Femur (tissue), 1 donor: ENCODE measurements around the gene KIAA0753.
"Not testable (repeated sequence)": the region's sequence is repeated elsewhere in the genome, so short reads cannot be mapped to it uniquely, and the experiment has no call there.

Source experiments
- DNase-seq: peaks from one replicate; pipeline ENCODE4 v3.0.0-alpha.2; 2017

Gene KIAA0753

DNA sequence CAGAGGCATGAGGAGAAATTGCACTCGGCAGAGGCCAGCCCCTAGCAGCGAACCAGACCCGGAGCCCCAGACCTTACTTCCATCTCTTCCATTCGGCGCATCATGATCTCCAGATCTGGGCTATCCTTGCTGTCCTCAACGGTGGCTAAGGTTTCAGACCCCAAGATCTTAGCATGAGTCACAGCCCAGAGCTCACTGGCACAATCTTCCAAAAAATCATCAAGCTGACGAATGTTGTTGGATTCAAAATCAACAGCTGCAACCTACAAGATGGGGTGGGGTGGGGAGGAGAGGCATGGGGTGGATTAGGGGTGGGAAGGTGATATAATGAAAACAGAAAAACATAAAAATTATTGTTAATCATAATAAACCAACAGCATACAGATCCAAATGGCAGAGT lies 44.4 kb downstream of the KIAA0753 start:
- DNase-seq = no peak

DNA sequence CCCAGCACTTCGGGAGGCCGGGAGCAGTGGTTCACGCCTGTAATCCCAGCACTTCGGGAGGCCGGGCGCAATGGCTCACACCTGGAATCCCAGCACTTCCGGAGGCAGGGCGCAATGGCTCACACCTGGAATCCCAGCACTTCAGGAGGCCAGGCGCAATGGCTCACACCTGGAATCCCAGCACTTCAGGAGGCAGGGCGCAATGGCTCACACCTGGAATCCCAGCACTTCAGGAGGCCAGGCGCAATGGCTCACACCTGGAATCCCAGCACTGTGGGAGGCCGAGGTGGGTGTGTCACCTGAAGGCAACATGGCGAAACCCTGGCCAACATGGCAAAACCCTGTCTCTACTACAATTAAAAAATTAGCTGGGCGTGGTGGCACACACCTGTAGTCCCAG lies 47.1 kb downstream of the KIAA0753 start:
- DNase-seq = not testable (repeated sequence)

DNA sequence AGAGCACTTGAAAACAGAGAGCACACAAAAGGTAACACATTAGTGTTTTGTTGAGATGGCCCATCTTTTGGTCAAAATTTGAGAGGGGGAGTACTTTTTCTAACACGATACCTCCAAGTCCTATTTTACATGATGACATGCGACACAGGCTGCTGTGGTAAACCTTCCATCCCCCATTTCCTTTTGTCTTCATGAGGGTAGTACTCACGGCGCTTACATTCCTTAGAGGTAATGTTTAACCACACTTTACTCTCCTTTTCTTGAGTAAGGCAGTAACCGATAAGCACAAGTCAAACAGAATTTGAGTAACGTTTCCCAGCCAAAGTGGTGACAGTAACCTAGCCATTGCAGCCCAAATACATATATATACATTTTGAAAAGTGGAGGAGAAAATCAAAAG lies 48.3 kb downstream of the KIAA0753 start:
- DNase-seq = no peak

GRCh38 chr17:6591599-6592158 lies 48.8 kb downstream of the KIAA0753 start:
- no peak for DNase-seq

DNA sequence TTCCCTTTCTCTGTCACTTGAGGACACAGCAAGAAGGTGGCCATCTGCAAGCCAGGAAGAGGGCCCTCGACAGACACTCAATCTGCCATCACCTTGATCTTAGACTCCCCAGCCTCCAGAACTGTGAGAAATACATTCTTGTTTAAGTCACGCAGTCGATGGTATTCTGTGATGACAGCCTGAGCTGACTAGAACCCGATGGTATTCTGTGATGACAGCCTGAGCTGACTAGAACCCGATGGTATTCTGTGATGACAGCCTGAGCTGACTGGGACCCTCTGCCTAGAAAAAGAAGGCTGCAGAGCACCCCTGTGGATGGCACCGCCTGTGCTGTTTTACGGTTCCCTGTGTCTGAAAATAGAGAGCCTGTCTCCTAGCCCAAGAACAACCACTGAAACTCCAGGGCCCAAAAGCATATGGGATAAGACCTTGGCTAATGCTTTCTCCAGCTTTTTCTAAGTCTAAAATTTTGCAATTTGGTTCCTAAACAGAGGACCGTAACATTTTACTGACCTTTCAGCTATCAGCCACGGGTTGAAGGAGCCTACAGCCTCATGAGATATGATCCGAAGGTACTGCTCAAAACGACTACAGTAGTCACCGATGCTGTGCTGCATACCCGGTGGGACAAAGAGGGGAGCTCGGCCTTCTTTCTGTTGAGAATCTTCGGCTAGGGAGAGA lies 51.1 kb downstream of the KIAA0753 start:
- DNase-seq = no peak

GRCh38 chr17:6588165-6588564 lies 52.3 kb downstream of the KIAA0753 start:
- DNase-seq = no peak

DNA sequence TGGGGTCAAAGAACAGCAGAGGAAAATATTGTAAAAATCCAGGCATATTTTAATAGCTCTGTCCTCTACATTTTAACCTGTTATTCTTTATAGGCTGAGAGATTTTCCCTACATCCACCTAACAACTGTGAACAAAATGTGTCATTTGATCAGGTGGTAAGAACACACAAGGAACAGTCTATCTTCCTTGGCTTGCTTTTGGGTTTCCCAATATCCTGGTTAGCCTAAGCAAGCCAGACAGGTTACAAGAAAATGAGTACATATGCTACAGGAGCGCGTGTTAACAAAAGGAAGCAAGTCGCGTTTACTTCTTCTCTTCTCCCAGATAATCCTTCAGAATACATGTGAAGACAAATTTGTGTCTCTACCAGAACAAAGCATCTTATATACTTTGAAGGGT lies 53.2 kb downstream of the KIAA0753 start:
- no peak for DNase-seq

DNA sequence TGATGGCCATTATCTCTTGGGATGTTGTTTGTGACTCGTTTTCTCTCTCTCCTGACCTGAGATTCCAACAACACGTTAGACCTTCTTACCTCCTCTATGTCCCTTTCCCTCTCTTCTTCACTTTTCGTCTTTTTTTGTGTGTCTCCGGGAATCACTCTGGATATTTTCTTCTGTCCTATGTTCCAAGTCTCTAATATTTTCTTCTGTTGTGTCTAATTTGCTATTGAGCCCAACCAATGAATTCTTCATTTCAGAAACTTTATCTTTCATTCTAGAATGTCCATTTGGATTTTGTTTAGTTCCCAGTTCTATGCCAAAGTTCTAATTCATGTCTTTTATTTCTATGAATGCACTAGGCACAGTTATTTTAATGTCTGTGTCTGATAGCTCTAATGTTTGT lies 57.1 kb downstream of the KIAA0753 start:
- DNase-seq = no peak

- no peak for DNase-seq
Measured at GRCh38 chr17:6580625-6581024, 59.9 kb downstream of the KIAA0753 start.

DNA sequence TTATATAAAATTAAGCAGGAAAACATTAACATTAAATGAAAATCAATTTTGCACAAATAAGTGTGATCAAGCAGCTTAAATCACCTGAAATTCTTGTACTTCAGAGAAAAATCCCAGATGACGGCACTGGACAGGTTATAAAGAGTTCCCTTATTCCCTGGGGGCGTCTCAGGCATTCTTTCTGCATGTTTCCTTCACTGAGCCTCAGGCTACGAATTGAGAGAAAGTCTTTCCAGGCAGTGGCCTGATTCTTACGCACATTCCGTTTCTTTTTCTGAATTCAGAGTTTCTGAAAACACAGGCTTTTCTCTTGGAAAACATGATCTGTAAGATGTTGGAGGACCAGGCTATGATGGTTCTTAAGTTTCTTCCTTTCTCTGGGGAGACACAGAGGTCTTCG lies 62.0 kb downstream of the KIAA0753 start:
- DNase-seq = no peak

DNA sequence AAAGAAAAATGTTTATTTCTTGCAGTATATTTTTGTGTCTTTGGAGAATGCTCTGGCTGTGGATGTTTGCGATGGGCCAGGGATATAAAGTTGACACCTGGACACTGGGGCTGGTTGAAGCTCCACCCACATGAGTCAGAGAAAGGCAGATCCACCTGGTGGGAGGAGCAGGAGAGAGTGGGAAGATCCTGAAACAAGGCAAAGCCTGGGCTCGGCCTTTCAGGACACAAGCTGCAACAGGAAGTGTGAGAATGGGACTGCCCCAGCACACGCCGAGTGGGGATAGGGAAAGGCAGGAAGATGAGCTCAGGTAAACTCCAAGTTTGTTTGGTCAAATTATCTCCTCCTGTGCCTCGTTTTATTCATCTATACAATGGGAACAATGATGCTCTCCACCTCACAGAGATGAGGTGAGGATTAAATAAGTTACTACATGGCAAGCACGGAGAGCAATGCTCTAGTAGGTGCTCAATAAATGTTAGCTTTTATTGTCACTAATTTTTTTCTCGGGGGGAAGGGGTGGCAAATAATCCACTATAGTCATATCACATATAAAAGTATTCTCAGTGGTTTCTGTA lies 62.7 kb downstream of the KIAA0753 start:
- no peak for DNase-seq

- no peak for DNase-seq
Measured at GRCh38 chr17:6576038-6576785, 64.3 kb downstream of the KIAA0753 start.

DNA sequence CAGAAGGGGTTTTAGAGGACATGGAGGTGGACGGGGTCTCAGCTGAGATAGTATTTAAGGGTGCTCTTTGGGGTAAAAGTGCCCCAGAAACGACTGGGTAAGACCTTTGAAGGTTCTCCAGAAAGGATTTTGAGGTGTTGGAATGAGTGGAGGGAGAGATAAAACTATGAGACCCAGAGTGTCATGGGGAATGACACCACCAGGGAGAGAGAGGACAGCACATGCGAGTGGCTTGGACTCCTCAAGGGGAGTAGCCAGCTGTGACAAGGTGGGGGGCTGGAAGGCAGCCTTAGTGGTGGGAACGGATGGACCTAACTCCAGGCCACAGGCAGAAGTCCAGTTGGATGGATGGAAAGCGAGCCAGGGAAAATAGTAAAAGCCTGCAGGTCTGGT lies 64.9 kb downstream of the KIAA0753 start:
- DNase-seq = no peak

DNA sequence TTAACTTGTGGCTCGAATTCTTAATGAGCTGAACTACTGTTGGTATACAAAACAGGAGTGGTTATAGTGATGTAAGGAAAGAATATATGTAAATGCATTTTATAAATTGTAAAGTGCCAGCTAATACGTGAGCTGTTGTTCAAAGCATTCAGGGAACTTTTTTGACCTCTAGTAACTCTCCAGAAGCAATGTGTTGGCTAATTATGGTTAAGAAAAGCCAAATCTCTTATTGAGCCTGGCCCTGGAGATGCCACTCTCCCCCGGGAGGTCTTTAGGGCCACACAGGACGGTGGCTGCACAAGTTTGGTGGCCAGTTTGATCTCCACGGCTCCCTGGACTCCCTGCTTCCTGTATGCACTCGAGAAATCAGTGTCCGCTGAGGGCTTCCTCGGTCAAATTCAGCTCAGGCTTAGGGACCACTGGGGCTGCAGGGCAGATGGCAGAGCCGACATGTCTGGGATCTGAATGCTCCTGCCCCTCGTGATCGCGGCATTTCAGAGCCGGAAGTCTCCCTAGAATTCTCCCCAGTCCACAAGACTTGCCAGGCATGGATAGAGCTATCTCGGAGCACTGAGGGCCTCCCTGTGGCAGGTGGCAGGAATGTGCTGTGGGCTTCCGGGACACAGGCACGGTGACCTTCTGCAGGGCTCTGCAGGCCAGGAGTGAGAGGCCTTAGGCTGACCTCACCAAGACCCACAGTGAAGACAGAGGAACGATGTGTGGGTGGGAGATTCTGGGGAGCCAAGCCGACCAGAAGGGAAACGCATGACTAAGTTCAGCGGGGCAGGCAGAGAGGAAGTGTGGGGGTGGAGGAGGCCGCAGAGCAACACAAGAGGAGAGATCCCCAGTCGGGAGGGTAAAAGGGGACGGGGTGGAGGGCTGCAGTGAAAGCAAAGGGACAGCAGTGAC lies 65.6 kb downstream of the KIAA0753 start:
- peak; percentile 64 for DNase-seq

- DNase-seq = no peak
Measured at GRCh38 chr17:6573982-6574686, 66.4 kb downstream of the KIAA0753 start.

DNA sequence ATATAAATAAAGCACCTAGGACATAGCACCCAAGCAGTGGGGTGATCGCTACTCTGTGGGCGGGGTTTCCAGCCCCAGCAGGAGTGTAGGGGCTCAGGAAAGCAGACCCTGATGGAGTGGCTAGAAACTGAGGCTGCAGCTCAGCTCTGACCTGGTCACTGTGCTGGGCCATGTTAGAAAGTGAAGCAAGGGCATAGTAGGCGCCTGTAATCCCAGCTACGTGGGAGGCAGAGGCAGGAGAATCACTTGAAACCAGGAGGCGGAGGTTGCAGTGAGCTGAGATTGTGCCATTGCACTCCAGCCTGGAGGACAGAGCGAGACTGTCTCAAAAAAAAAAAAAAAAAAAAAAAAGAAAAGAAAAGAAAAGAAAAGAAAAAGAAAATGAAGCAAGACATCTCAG lies 67.0 kb downstream of the KIAA0753 start:
- not testable (repeated sequence) for DNase-seq

DNA sequence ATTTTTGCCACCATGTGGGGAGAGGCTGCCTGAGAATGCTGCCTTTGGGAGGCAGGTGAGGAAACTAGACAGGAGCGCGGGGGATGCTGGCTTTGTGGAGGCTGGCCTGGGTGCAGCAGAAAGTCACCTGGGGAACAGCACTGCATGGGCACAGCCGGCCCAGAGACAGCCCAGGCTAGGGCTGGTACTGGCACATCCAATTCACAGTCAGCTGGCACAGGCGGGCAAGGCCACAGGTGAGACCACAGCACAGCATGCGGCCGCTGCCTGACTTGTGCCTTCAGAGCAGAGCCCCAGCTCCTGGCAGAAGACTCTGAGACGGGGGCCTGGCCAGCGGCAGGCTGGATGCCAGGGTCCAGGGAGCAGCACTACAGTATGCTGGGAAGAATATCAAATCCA lies 67.5 kb downstream of the KIAA0753 start:
- no peak for DNase-seq

DNA sequence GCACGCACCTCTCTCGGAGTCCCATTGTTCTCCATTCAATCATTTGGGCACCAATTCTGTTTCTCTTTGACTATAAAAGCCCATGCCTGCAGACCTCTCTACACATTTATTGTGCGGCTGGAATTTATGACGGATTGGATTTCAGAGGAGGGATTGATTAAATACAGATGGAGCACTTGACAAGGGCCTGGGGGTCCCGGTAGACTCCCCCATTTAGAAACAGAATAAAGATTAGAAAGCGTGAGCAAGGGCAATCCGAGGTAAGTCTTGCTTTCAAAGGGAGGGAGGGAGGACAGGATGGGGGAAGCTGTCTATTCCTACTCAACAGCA lies 69.1 kb downstream of the KIAA0753 start:
- no peak for DNase-seq

- no peak for DNase-seq
Measured at GRCh38 chr17:6570731-6571451, 69.6 kb downstream of the KIAA0753 start.

DNA sequence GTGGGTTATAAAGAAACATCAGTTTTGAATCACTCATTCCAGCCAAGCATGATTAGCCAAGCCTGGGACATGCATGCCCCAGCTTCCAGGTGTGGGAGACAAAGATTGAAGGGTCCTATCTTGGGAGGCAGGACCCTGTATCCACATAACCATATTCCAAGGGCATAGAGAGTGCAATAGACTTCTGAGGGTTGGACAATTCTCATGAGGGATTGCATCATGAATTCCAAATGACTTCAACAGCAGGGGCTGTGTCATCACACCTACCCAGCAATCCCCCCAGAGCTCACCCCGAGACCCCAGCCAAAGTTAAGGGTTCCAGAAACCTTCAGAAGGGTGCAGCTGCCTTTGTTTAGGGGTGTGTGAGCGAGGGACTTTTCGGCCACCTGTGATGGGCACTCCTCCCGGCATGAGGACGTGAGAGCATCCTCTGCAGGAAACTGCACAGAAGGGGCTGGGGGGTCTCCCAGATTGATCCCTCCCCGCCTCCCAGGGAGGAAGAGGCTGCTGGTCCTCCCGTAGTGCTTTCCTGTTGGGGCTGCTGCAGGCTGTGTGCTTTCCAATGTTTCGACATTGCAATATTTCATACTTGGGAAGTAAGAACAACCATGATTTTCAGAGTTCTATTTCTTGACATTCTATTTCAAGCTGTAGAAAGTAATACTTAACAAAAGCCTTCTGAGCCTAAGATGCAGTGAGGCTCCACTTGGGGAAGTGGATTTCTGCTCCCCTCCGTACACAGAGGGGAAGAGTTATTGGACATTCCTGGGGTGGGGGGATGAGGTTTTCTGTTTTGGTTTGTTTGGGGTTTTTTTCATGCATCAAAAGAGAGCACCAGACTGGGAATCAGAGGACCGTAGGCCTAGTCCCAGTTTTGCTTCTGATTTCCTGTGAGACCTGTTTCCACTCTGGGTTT lies 70.9 kb downstream of the KIAA0753 start:
- no peak for DNase-seq
